Measurements from ENCODE around the gene AGO3. TPM values are rescaled to one million over a fixed set of nuclear protein-coding genes. Genes with fewer than 3 reads are reported as not detected.

The AGO3 gene
- total and polyA plus RNA-seq, 10 of the 15 experiments (the other 5 are each of a cell fraction or from before 2014, with no cell fraction given) = 3.9 to 35.2 (median 12.5) TPM

DNA sequence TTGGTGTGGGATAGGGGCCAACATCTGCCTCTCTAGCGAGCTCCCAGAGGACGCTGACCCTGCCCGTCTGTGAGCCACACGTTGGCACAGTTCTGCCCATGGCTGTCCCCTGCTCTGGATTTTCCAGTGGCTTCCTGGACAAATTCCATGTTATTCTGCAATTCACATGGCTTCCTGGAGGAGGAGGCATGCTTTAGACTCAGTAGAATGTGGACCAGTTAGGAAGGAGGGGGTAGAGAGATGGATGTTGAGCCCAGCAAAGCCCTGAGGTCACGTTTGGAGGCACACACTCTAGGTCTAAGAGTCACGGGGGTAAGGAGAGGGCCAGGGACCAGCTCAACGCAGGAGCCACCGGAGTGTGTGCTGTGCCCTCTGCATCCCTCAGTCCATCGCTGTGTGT is 181.9 kb downstream of the AGO3 start:
- intact Hi-C loops (cut with micrococcal nuclease; ENCODE audit: unreplicated experiment) (no loop called here), in situ Hi-C loops (cut with MboI) (no loop called here)
- WGBS (ENCODE audit: insufficient coverage, insufficient replicate concordance, low lambda C conversion rate, missing lambda C conversion rate) = 45% methylated on average over 9 of the region's 9 CpGs
- no peak overlapping the region for H3K9ac ChIP-seq (ENCODE audit: control insufficient read depth, insufficient read depth, low read length)
- no peaks in the 10 kb centered on the region; a peak in 1 of 4 replicates for H3K27me3 ChIP-seq (replicated peaks in 1 of 2; ENCODE audit: control insufficient read depth in 2 of 2, insufficient read depth in 2 of 2, low read length in 1 of 2)
- DNase-seq (ENCODE audit: low read depth, low spot score) = no peak
- ChIA-PET POLR2A (no interaction called here), SMC1A (ENCODE audit: uncharacterized antibody, unreplicated experiment) (no interaction called here), CTCF (interaction anchor here (0.6 to 1.6 kb wide), 3 partner anchors 9 to 40 kb away, joined by 3 to 7 read pairs (median 3); no protein-coding TSS in a partner anchor), RAD21 (ENCODE audit: unreplicated experiment) (no interaction called here)
- H2AFZ ChIP-seq (ENCODE audit: control insufficient read depth, low read depth, low read length) = no peak overlapping the region
- ATAC-seq = no peak
- TF ChIP-seq PAX8 (IDR thresholded peaks at IDR 0.05) (no peak), POU2F2 (IDR thresholded peaks at IDR 0.05; ENCODE audit: borderline replicate concordance, low read depth, low read length) (no peak), RAD21 (IDR thresholded peaks at IDR 0.05; ENCODE audit: insufficient read depth, low read depth, low read length) (no peak), RELA (IDR thresholded peaks at IDR 0.05; ENCODE audit: borderline replicate concordance, partially characterized antibody) (no peak), ZNF274 (IDR thresholded peaks at IDR 0.05; ENCODE audit: insufficient read depth, insufficient read length) (no peak), TCF7 (IDR thresholded peaks at IDR 0.05; ENCODE audit: borderline replicate concordance) (no peak), HDAC6 (IDR thresholded peaks at IDR 0.05; ENCODE audit: unreplicated experiment) (no peak), ZNF384 (IDR thresholded peaks at IDR 0.05; ENCODE audit: borderline replicate concordance, low read depth, low read length) (no peak), STAT3 (IDR thresholded peaks at IDR 0.05; ENCODE audit: low read depth, low read length) (no peak)
- TF ChIP-seq, protein P1, sequence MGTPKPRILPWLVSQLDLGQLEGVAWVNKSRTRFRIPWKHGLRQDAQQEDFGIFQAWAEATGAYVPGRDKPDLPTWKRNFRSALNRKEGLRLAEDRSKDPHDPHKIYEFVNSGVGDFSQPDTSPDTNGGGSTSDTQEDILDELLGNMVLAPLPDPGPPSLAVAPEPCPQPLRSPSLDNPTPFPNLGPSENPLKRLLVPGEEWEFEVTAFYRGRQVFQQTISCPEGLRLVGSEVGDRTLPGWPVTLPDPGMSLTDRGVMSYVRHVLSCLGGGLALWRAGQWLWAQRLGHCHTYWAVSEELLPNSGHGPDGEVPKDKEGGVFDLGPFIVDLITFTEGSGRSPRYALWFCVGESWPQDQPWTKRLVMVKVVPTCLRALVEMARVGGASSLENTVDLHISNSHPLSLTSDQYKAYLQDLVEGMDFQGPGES (IDR thresholded peaks at IDR 0.05) = no peak
- no peaks in the 10 kb centered on the region for H3K4me1 ChIP-seq (ENCODE audit: control insufficient read depth, insufficient read depth, low read length)
- no peak for FAIRE-seq
- BruUV-seq (replicated peaks) = no TSS peak
- no peaks in the 10 kb centered on the region for H4K20me1 ChIP-seq (ENCODE audit: control insufficient read depth, insufficient read depth)
- H3K4me3 ChIP-seq = no peak overlapping the region
- H3K79me2 ChIP-seq (ENCODE audit: control insufficient read depth, insufficient read depth, low read length) = no peaks in the 10 kb centered on the region
- no peak overlapping the region for H3K27ac ChIP-seq (ENCODE audit: control insufficient read depth, insufficient read depth)
- no peaks in the 10 kb centered on the region for H3K36me3 ChIP-seq (ENCODE audit: control insufficient read depth in 2 of 2, insufficient read depth in 2 of 2, low read length in 1 of 2)
- no peaks in the 10 kb centered on the region for H3K9me3 ChIP-seq (replicated peaks; ENCODE audit: control insufficient read depth, insufficient read depth, low read length)
- no peak overlapping the region for H3K4me2 ChIP-seq (ENCODE audit: control insufficient read depth, insufficient read depth)
